Loucy (cell line): ENCODE measurements around the gene ABCB6.
"Not testable (repeated sequence)": the region's sequence is repeated elsewhere in the genome, so short reads cannot be mapped to it uniquely, and the experiment has no call there.

Experiments used
- CTCF ChIP-seq: fragments of 200-600 bp; sonication (generic); conservative IDR thresholded peaks from 2 replicates; pipeline ENCODE4 v1.5.1; 2014; ENCODE audit warnings: mild to moderate bottlenecking, antibody characterized with exemption, low read length
- EZH2phosphoT487 ChIP-seq: fragments of 200-600 bp; IDR thresholded peaks from 2 replicates; pipeline ENCODE4 v1.6.1; 2018; ENCODE audit warnings: antibody characterized with exemption, mild to moderate bottlenecking, moderate library complexity, borderline replicate concordance

- not testable (repeated sequence) for TF ChIP-seq CTCF, EZH2phosphoT487
Measured at GRCh38 chr2:219201331-219201730, 17.4 kb downstream of the ABCB6 start.
